A673 (cell line): ENCODE data around the gene APOL6.

Source experiments
- CTCF ChIP-seq: fragments of 300-800, 200-600 bp; sonication (generic); conservative IDR thresholded peaks from 2 replicates; pipeline ENCODE4 v1.5.1; 2017; ENCODE audit warnings: low read depth, mild to moderate bottlenecking, antibody characterized with exemption, low read length, moderate library complexity, mixed read lengths
- EZH2 ChIP-seq: fragments of 200-600 bp; sonication (generic); IDR thresholded peaks from 2 replicates; pipeline ENCODE4 v1.6.1; 2017; ENCODE audit warnings: borderline replicate concordance, low read depth, mild to moderate bottlenecking, mixed read lengths, antibody characterized with exemption, low read length; ENCODE audit not compliant: poor library complexity, severe bottlenecking

- TF ChIP-seq EZH2 = no peak
- TF ChIP-seq CTCF = no peak
These were observed 14.7 kb downstream of the APOL6 start for GRCh38 chr22:35662914-35663313.
